AG04450 (cell line): Measurements from ENCODE around the gene FHIT. TPM values are rescaled to one million over a fixed set of nuclear protein-coding genes. Genes with fewer than 3 reads are reported as not detected.

Experiments used
- CTCF ChIA-PET: fragments of 300-600, 350-600 bp; formaldehyde crosslinking; extraction: SDS; loops from one replicate; lab custom pipeline; 2022; ENCODE audit warnings: antibody characterized with exemption, inconsistent platforms; lab: Charles Lee
- POLR2A ChIA-PET: fragments of 350-600 bp; formaldehyde crosslinking; extraction: SDS; loops from one replicate; lab custom pipeline; 2021; ENCODE audit warnings: antibody characterized with exemption, inconsistent platforms; lab: Yijun Ruan, JAX
- DNase-seq: peaks from one replicate; pipeline ENCODE4 v3.0.0-alpha.2; 2011; ENCODE audit warnings: low read depth, low spot score
- H3K27ac ChIP-seq: one replicate; pipeline ENCODE4 v1.5.1; 2012; ENCODE audit warnings: low read depth, low read length, control low read depth
- H3K27me3 ChIP-seq: one replicate; pipeline ENCODE4 v1.6.0; 2012; ENCODE audit warnings: low read length; ENCODE audit not compliant: control insufficient read depth, insufficient read depth
- H3K4me3 ChIP-seq: 2 replicates; pipeline ENCODE4 v1.5.1; 2011; ENCODE audit warnings: mild to moderate bottlenecking, low read depth, low read length, control low read depth
- H3K9me3 ChIP-seq: 2 replicates; pipeline ENCODE4 v1.5.1; 2012; ENCODE audit warnings: low read length; ENCODE audit not compliant: control insufficient read depth, insufficient read depth
- CTCF ChIP-seq: IDR thresholded peaks from 2 replicates; pipeline ENCODE4 v1.5.1; 2011; ENCODE audit warnings: low read depth, low read length, control low read depth, inconsistent platforms
- polyA plus RNA-seq: library from polyadenylated mRNA; depleted of rRNA; stranded (reverse); fragments of >200 nt; gene quantifications from 2 replicates; pipeline ENCODE4 v1.2.3, GENCODE V29; 2011

Gene FHIT
- polyA plus RNA-seq, 1 experiment: 0.17 TPM

GRCh38 chr3:60839246-60839645 is 412.0 kb downstream of the FHIT start:
- Histone ChIP-seq H3K27ac (no peak overlapping the region), H3K4me3 (no peak overlapping the region), H3K27me3 (no peaks in the 10 kb centered on the region), H3K9me3 (no peaks in the 10 kb centered on the region)
- TF ChIP-seq CTCF: no peak
- DNase-seq: no peak
- ChIA-PET CTCF (no interaction called here), POLR2A (no interaction called here)

- H3K9me3 ChIP-seq: no peaks in the 10 kb centered on the region
- no peak overlapping the region for H3K27ac ChIP-seq
- no peaks in the 10 kb centered on the region for H3K27me3 ChIP-seq
- no peak for TF ChIP-seq CTCF
- no peak overlapping the region for H3K4me3 ChIP-seq
- no peak for DNase-seq
- CTCF ChIA-PET: no interaction called here
- POLR2A ChIA-PET: no interaction called here
Measured at GRCh38 chr3:60835796-60836195, 415.5 kb downstream of the FHIT start.

- CTCF ChIA-PET: no interaction called here
Measured at GRCh38 chr3:60829058-60829457, 422.2 kb downstream of the FHIT start.

GRCh38 chr3:60827666-60828065 is 423.6 kb downstream of the FHIT start:
- no peak overlapping the region for H3K4me3 ChIP-seq
- no peak for TF ChIP-seq CTCF
- no peak overlapping the region for H3K27ac ChIP-seq
- no peaks in the 10 kb centered on the region for H3K27me3 ChIP-seq
- POLR2A ChIA-PET: no interaction called here
- no peak for DNase-seq
- CTCF ChIA-PET: no interaction called here
- no peaks in the 10 kb centered on the region for H3K9me3 ChIP-seq

More at GRCh38 chr3:60829058-60829457, 422.2 kb downstream of the FHIT start:
- Histone ChIP-seq H3K27ac (no peak overlapping the region), H3K4me3 (no peak overlapping the region), H3K27me3 (no peaks in the 10 kb centered on the region), H3K9me3 (no peaks in the 10 kb centered on the region)
- DNase-seq: no peak
- no peak for TF ChIP-seq CTCF
- POLR2A ChIA-PET: no interaction called here

GRCh38 chr3:60826511-60826910 is 424.7 kb downstream of the FHIT start:
- Histone ChIP-seq H3K27ac (no peak overlapping the region), H3K9me3 (no peaks in the 10 kb centered on the region), H3K4me3 (no peak overlapping the region), H3K27me3 (no peaks in the 10 kb centered on the region)
- POLR2A ChIA-PET: no interaction called here
- TF ChIP-seq CTCF: no peak
- no peak for DNase-seq
- CTCF ChIA-PET: no interaction called here
